MM.1S (cell line): Measurements from ENCODE around the gene SPOCK1.

ENCODE experiments used
- CTCF ChIP-seq: fragments of 300-600 bp; sonication (generic); IDR thresholded peaks from 2 replicates; pipeline ENCODE4 v1.5.1; 2016; ENCODE audit warnings: antibody characterized with exemption, low read length, mixed read lengths
- EZH2 ChIP-seq: fragments of 300-600 bp; sonication (generic); optimal IDR thresholded peaks from 2 replicates; pipeline ENCODE3; 2017; ENCODE audit warnings: low read depth, mild to moderate bottlenecking, antibody characterized with exemption, low read length, mixed read lengths

GRCh38 chr5:137095597-137095996 is 403.5 kb downstream of the SPOCK1 start:
- no peak for TF ChIP-seq CTCF
- TF ChIP-seq EZH2 = no peak
